ENCODE results near the gene RADIL. TPM values are rescaled to one million over a fixed set of nuclear protein-coding genes. Genes with fewer than 3 reads are reported as not detected.

The RADIL gene
- total and polyA plus RNA-seq, 9 of the 15 experiments (the other 6 are each of a cell fraction or from before 2014, with no cell fraction given): 0.06 to 8.1 (median 1.9) TPM; not detected in 1

GRCh38 chr7:4766666-4767519 is 116.6 kb downstream of the RADIL start:
- H3K9me3 ChIP-seq (replicated peaks; ENCODE audit: control insufficient read depth, insufficient read depth, low read depth, low read length): no peaks in the 10 kb centered on the region
- FAIRE-seq: no peak
- 91% methylated on average over 36 of the region's 37 CpGs for WGBS (ENCODE audit: insufficient coverage, low coverage, missing lambda C conversion rate)

More at GRCh38 chr7:4766666-4767519, 116.6 kb downstream of the RADIL start:
- in situ Hi-C loops (cut with MboI): no loop called here
- Histone ChIP-seq H3K4me2 (ENCODE audit: insufficient read depth, low read length) (no peak overlapping the region), H3K36me3 (ENCODE audit: control insufficient read depth, insufficient read depth, low read length) (peaks cover 45% of the 10 kb centered on the region; the same call in 2 of the 3 replicates), H3K79me2 (ENCODE audit: control insufficient read depth, insufficient read depth, low read length) (no peaks in the 10 kb centered on the region), H3K27me3 (ENCODE audit: control insufficient read depth in 2 of 2, insufficient read depth in 2 of 2, low read length in 2 of 2) (no peaks in the 10 kb centered on the region), H4K20me1 (replicated peaks; ENCODE audit: control insufficient read depth, insufficient read depth, low read length) (0 out of 2 replicates have a peak, but pooled peaks cover 4% of the 10 kb centered on the region), H3K9ac (ENCODE audit: insufficient read depth in 1 of 2, low read depth in 2 of 2, low read length in 2 of 2) (0 out of 4 replicates have a peak overlapping the region, but pooled peaks of 1 of the 2 experiments have one; percentile 13), H3K27ac (ENCODE audit: extremely low read depth, low read depth, low read length) (no peak overlapping the region), H3K9me1 (ENCODE audit: control insufficient read depth, insufficient read depth, low read length) (peaks cover 5% of the 10 kb centered on the region), H3K4me3 (no peak overlapping the region), H2AFZ (ENCODE audit: low read depth, low read length) (no peak overlapping the region), H3K4me1 (replicated peaks in 1 of 2; ENCODE audit: control insufficient read depth in 2 of 2, insufficient read depth in 2 of 2, low read length in 2 of 2) (peaks cover 0 to 15% of the 10 kb centered on the region in 2 experiments; a peak in 1 of 5 replicates)
- CTCF ChIA-PET (ENCODE audit: low intra/inter-chr PET ratio): no interaction called here
- no peak for TF ChIP-seq HMG20A (CRISPR knock-in tag; conservative IDR thresholded peaks at IDR 0.05)
- TF ChIP-seq POLR2A (conservative IDR thresholded peaks at IDR 0.05): no peak
- TF ChIP-seq NFE2L1 (tag; IDR thresholded peaks at IDR 0.05; ENCODE audit: borderline replicate concordance, low read depth): no peak
- TF ChIP-seq FOXK1 (CRISPR knock-in tag; IDR thresholded peaks at IDR 0.05; ENCODE audit: borderline replicate concordance): no peak
- 0 out of 2 replicates have a peak, but pooled peaks have one; percentile 34 for TF ChIP-seq ZBTB33 (CRISPR knock-in tag; IDR thresholded peaks at IDR 0.05)
- no peak for TF ChIP-seq CCNT2 (IDR thresholded peaks at IDR 0.05; ENCODE audit: borderline replicate concordance, extremely low read depth, insufficient read length, low read depth, low read length)
- TF ChIP-seq POLR2G (IDR thresholded peaks at IDR 0.05; ENCODE audit: low read depth, low read length): peak; percentile 43; the same call in 1 of the 2 replicates
- intact Hi-C loops (cut with micrococcal nuclease): no loop called here
- POLR2A ChIA-PET: interaction anchor here (0.6 to 1.5 kb wide), 2 partner anchors 9 to 43 kb away, joined by 3 to 11 read pairs; partner anchors contain the start of gene AP5Z1
- ATAC-seq (no peak), DNase-seq (ENCODE audit: extremely low read depth in 1 of 4, low spot score in 3 of 4) (no peak)
- BruUV-seq (replicated peaks): no TSS peak
